H1 (cell line): ENCODE measurements around the gene SWI5. TPM values are rescaled to one million over a fixed set of nuclear protein-coding genes. Genes with fewer than 3 reads are reported as not detected.

Experiments
- CTCF ChIA-PET: fragments of 300-600 bp; sonication (Branson Sonifier 250); formaldehyde crosslinking; loops from one replicate; lab custom pipeline; 2021; ENCODE audit not compliant: partially characterized antibody; lab: Charles Lee
- POLR2A ChIA-PET: fragments of 300-600 bp; sonication (Branson Sonifier 250); formaldehyde crosslinking; loops from one replicate; lab custom pipeline; 2021; ENCODE audit warnings: inconsistent platforms; ENCODE audit not compliant: partially characterized antibody; lab: Charles Lee
- DNase-seq, 2 experiments: peaks; one replicate each; pipeline versions ENCODE4 v3.0.0 to v3.0.0-alpha.2; 2010 to 2022; ENCODE audit warnings: low spot score in 2 of 2, low read depth in 1 of 2, mixed read lengths in 1 of 2
- FAIRE-seq: peaks from 2 replicates; lab custom pipeline; 2011; peaks lifted over from hg19 to GRCh38; lab: Jason Lieb, UNC
- H2AFZ ChIP-seq: 2 replicates; pipeline ENCODE4 v1.8.1; 2012; ENCODE audit warnings: low read length, inconsistent platforms
- H2AK5ac ChIP-seq: 2 replicates; pipeline ENCODE4 v1.6.1; 2013; ENCODE audit warnings: low read depth, low read length
- H2BK120ac ChIP-seq: replicated peaks from 2 replicates; pipeline ENCODE3; 2013; ENCODE audit warnings: low read depth, low read length, inconsistent platforms
- H2BK12ac ChIP-seq: 2 replicates; pipeline ENCODE4 v1.6.1; 2013; ENCODE audit warnings: low read depth, low read length
- H2BK15ac ChIP-seq: 2 replicates; pipeline ENCODE4 v1.6.1; 2013; ENCODE audit warnings: low read length
- H2BK20ac ChIP-seq: 2 replicates; pipeline ENCODE4 v1.6.1; 2013; ENCODE audit warnings: low read length
- H2BK5ac ChIP-seq: 2 replicates; pipeline ENCODE4 v1.6.1; 2013; ENCODE audit warnings: low read depth, low read length
- H3K14ac ChIP-seq: 2 replicates; pipeline ENCODE4 v1.6.1; 2013; ENCODE audit warnings: inconsistent platforms; ENCODE audit not compliant: insufficient read length
- H3K18ac ChIP-seq: 2 replicates; pipeline ENCODE4 v1.6.1; 2013; ENCODE audit warnings: low read length; ENCODE audit errors: extremely low read depth
- H3K23ac ChIP-seq: 2 replicates; pipeline ENCODE4 v1.6.1; 2013; ENCODE audit warnings: inconsistent platforms; ENCODE audit not compliant: insufficient read length
- H3K23me2 ChIP-seq: 2 replicates; pipeline ENCODE4 v1.6.1; 2013; ENCODE audit warnings: low read depth, low read length
- H3K27ac ChIP-seq: 2 replicates; pipeline ENCODE4 v1.6.1; 2011; ENCODE audit warnings: low read depth, low read length, inconsistent platforms
- H3K27me3 ChIP-seq, 4 experiments: replicated peaks in 1 of 4; 1 replicate in 1 of 4; 2 replicates in 3 of 4; pipeline versions ENCODE4 v1.6.1 to v1.8.1; 2011 to 2013; ENCODE audit warnings: low read length in 3 of 4, mild to moderate bottlenecking in 3 of 4, inconsistent platforms in 2 of 4, mixed read lengths in 2 of 4, moderate library complexity in 1 of 4; ENCODE audit not compliant: control insufficient read depth in 3 of 4, insufficient read depth in 3 of 4; ENCODE audit errors: extremely low read depth in 1 of 4
- H3K36me3 ChIP-seq, 4 experiments: 2 replicates each; pipeline versions ENCODE4 v1.6.1 to v1.8.1; 2011 to 2013; ENCODE audit warnings: mild to moderate bottlenecking in 4 of 4, low read length in 3 of 4, moderate library complexity in 2 of 4, control low read depth in 1 of 4, inconsistent platforms in 1 of 4; ENCODE audit not compliant: insufficient read depth in 4 of 4, control insufficient read depth in 2 of 4
- H3K4ac ChIP-seq: replicated peaks from 2 replicates; pipeline ENCODE3; 2013; ENCODE audit warnings: low read length, low read depth, mixed read lengths, inconsistent platforms; ENCODE audit not compliant: insufficient read length
- H3K4me1 ChIP-seq, 4 experiments: replicated peaks in 1 of 4; 1 replicate in 1 of 4; 2 replicates in 3 of 4; pipeline versions ENCODE4 v1.6.1 to v1.8.1; 2011 to 2013; ENCODE audit warnings: low read length in 3 of 4, inconsistent platforms in 2 of 4, mixed read lengths in 1 of 4; ENCODE audit not compliant: insufficient read depth in 4 of 4, control insufficient read depth in 3 of 4
- H3K4me2 ChIP-seq, 2 experiments: 2 replicates each; pipeline versions ENCODE4 v1.6.1 to v1.8.1; 2011 to 2013; ENCODE audit warnings: low read depth in 2 of 2, low read length in 2 of 2, control low read depth in 1 of 2, inconsistent platforms in 1 of 2, mild to moderate bottlenecking in 1 of 2; ENCODE audit not compliant: insufficient read depth in 1 of 2
- H3K4me3 ChIP-seq, 4 experiments: fragments of 200-600, 300-600 bp in 1 of 4; sonication (generic), shearing (Covaris generic), sonication (Bioruptor Twin) in 1 of 4; 2 replicates each; pipeline versions ENCODE4 v1.5.1 to v1.8.1; 2011 to 2016; ENCODE audit warnings: low read length in 4 of 4, low read depth in 3 of 4, control low read depth in 2 of 4, inconsistent platforms in 2 of 4, mild to moderate bottlenecking in 2 of 4, mixed read lengths in 1 of 4, moderate library complexity in 1 of 4; ENCODE audit not compliant: insufficient read depth in 2 of 4; ENCODE audit errors: extremely low read depth in 1 of 4
- H3K56ac ChIP-seq: replicated peaks from 2 replicates; pipeline ENCODE3; 2013; ENCODE audit warnings: low read depth, mild to moderate bottlenecking, mixed read lengths, low read length, inconsistent platforms; ENCODE audit not compliant: insufficient read length
- H3K79me1 ChIP-seq: 2 replicates; pipeline ENCODE4 v1.6.1; 2013; ENCODE audit warnings: low read depth, low read length, control low read depth
- H3K79me2 ChIP-seq, 2 experiments: 2 replicates each; pipeline versions ENCODE4 v1.6.1 to v1.8.1; 2012 to 2013; ENCODE audit warnings: low read length in 2 of 2, mild to moderate bottlenecking in 2 of 2, inconsistent platforms in 1 of 2; ENCODE audit not compliant: insufficient read depth in 2 of 2, control insufficient read depth in 1 of 2
- H3K9ac ChIP-seq, 4 experiments: replicated peaks in 1 of 4; 1 replicate in 1 of 4; 2 replicates in 3 of 4; pipeline versions ENCODE4 v1.6.1 to v1.8.1; 2011 to 2013; ENCODE audit warnings: low read depth in 3 of 4, low read length in 3 of 4, control low read depth in 2 of 4, mild to moderate bottlenecking in 2 of 4, moderate library complexity in 2 of 4, inconsistent platforms in 1 of 4; ENCODE audit errors: extremely low read depth in 1 of 4
- H3K9me3 ChIP-seq, 2 experiments: 2 replicates each; pipeline versions ENCODE4 v1.6.1 to v1.8.1; 2012 to 2013; ENCODE audit warnings: mild to moderate bottlenecking in 2 of 2, moderate library complexity in 2 of 2, control low read depth in 1 of 2, inconsistent platforms in 1 of 2, low read depth in 1 of 2, low read length in 1 of 2, mixed read lengths in 1 of 2; ENCODE audit not compliant: insufficient read depth in 2 of 2
- H4K20me1 ChIP-seq, 2 experiments: replicated peaks in 1 of 2; 2 replicates each; pipeline versions ENCODE3 to v1.8.1; 2011 to 2013; ENCODE audit warnings: inconsistent platforms in 2 of 2, low read length in 2 of 2, mild to moderate bottlenecking in 1 of 2; ENCODE audit not compliant: insufficient read depth in 2 of 2, control insufficient read depth in 1 of 2
- H4K5ac ChIP-seq: 2 replicates; pipeline ENCODE4 v1.6.1; 2013; ENCODE audit warnings: low read length, low read depth, mixed read lengths, inconsistent platforms; ENCODE audit not compliant: insufficient read length
- H4K8ac ChIP-seq: 2 replicates; pipeline ENCODE4 v1.8.0; 2013; ENCODE audit warnings: mild to moderate bottlenecking, moderate library complexity, low read length, inconsistent platforms; ENCODE audit not compliant: insufficient read depth; ENCODE audit errors: extremely low read depth
- H4K91ac ChIP-seq: replicated peaks from 2 replicates; pipeline ENCODE3; 2013; ENCODE audit warnings: low read length, mixed read lengths, inconsistent platforms; ENCODE audit not compliant: insufficient read length
- POU5F1 ChIP-seq: IDR thresholded peaks from 2 replicates; pipeline ENCODE4 v1.6.1; 2011; ENCODE audit warnings: low read depth, mild to moderate bottlenecking, low read length, moderate library complexity
- RNF2 ChIP-seq: fragments of 200-900, 300-1000 bp; sonication (generic); IDR thresholded peaks from 2 replicates; pipeline ENCODE4 v1.7.1; 2016; ENCODE audit warnings: borderline replicate concordance, low read depth, mild to moderate bottlenecking, antibody characterized with exemption, low read length; ENCODE audit not compliant: poor library complexity, severe bottlenecking; ENCODE audit errors: missing control alignments
- WGBS, 2 experiments: shearing (Covaris generic) in 1 of 2; methylation state at CpG; one replicate each; pipeline versions ENCODE4 v1.1.6 to v1.1.7; 2013 to 2015; ENCODE audit warnings: low lambda C conversion rate in 2 of 2, mixed read lengths in 2 of 2, inconsistent platforms in 1 of 2, low coverage in 1 of 2, missing lambda C conversion rate in 1 of 2; ENCODE audit not compliant: insufficient replicate concordance in 2 of 2, insufficient coverage in 1 of 2, insufficient read length in 1 of 2; ENCODE audit errors: extremely low coverage in 1 of 2, missing lambda C conversion rate in 1 of 2; 5-methylcytosine and 5-hydroxymethylcytosine counted together
- polyA plus RNA-seq, 7 experiments: library from polyadenylated mRNA; depleted of rRNA in 3 of 7; stranded (reverse) in 5 of 7; unstranded in 2 of 7; fragments of >200 nt in 5 of 7; fragments of 200-250 nt in 2 of 7; gene quantifications; 1 replicate in 5 of 7; 2 replicates in 1 of 7; 4 replicates in 1 of 7; pipeline versions ENCODE4 v1.2.1 to v1.2.3, GENCODE V29; 2011 to 2013; ENCODE audit warnings: missing spikeins in 2 of 7, mixed read lengths in 2 of 7
- total RNA-seq: library from RNA; stranded (reverse); fragmentation: NEBNext Ultra II Directional; extraction: Animal tissue kit (Norgen Biotek cat#: 25700); gene quantifications from 2 replicates; pipeline ENCODE4 v1.2.1, GENCODE V29; 2021

The SWI5 gene
- total and polyA plus RNA-seq, 2 of the 8 experiments (the other 6 are each of a cell fraction or from before 2014, with no cell fraction given), result 29.0 to 59.5 TPM

DNA sequence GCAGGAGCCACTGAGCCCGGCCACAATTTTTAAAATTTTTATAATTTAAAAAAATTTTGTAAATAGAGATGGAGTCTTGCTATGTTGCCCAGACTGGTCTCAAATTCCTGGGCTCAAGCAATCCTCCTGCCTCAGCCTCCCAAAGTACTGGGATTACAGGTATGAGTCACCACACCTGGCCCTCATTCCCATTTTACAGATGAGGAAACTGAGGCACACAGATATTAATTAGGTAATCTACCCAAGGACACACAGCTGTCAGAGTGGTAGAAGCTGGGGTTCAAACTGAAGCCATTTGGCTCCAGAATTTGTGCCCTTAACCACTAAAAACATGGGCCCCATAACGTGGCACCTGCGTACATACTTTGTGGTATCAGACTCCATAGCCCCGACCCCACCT lies 38.6 kb downstream of the SWI5 start:
- TF ChIP-seq RNF2 (no peak), POU5F1 (no peak)
- Histone ChIP-seq H2BK15ac (no peak overlapping the region), H4K20me1 (peaks cover 0 to under 1% of the 10 kb centered on the region in 2 experiments), H4K5ac (no peak overlapping the region), H3K18ac (no peak overlapping the region), H2BK12ac (no peak overlapping the region), H3K4me3 (no peak overlapping the region), H3K27ac (no peak overlapping the region), H3K4ac (no peak overlapping the region), H3K79me1 (no peaks in the 10 kb centered on the region), H3K56ac (no peak overlapping the region), H3K14ac (no peak overlapping the region), H3K79me2 (no peaks in the 10 kb centered on the region), H3K23me2 (no peaks in the 10 kb centered on the region), H2AK5ac (no peak overlapping the region), H4K8ac (no peak overlapping the region), H3K36me3 (peaks cover 14 to 47% (median 39%) of the 10 kb centered on the region in 4 experiments), H4K91ac (no peak overlapping the region), H2AFZ (no peak overlapping the region), H3K4me2 (no peak overlapping the region), H3K4me1 (no peaks in the 10 kb centered on the region), H2BK120ac (no peak overlapping the region), H3K23ac (no peak overlapping the region), H3K9ac (no peak overlapping the region), H2BK5ac (no peak overlapping the region), H3K9me3 (no peaks in the 10 kb centered on the region), H3K27me3 (no peaks in the 10 kb centered on the region), H2BK20ac (no peak overlapping the region)
- CTCF ChIA-PET, result interaction anchor here (0.5 to 1.7 kb wide), 5 partner anchors 20 to 37 kb away, joined by 3 to 5 read pairs (median 3); partner anchors contain the start of gene SLC27A4
- FAIRE-seq (no peak), DNase-seq (no peak)
- WGBS, 2 experiments, result 96% methylated on average over 4 of the region's 4 CpGs; no CpG with 5 or more reads in 1 of the 2 experiments
- POLR2A ChIA-PET, result interaction anchor here (0.8 to 1.9 kb wide), 6 partner anchors 8 to 151 kb away, joined by 3 to 5 read pairs (median 4); no protein-coding TSS in a partner anchor
